ENCODE data around the gene IL16. TPM values are rescaled to one million over a fixed set of nuclear protein-coding genes. Genes with fewer than 3 reads are reported as not detected.

Gene IL16
- total and polyA plus RNA-seq, 2 donors (not counting 1 experiment from before 2014, with no cell fraction given): 181 to 287 TPM

DNA sequence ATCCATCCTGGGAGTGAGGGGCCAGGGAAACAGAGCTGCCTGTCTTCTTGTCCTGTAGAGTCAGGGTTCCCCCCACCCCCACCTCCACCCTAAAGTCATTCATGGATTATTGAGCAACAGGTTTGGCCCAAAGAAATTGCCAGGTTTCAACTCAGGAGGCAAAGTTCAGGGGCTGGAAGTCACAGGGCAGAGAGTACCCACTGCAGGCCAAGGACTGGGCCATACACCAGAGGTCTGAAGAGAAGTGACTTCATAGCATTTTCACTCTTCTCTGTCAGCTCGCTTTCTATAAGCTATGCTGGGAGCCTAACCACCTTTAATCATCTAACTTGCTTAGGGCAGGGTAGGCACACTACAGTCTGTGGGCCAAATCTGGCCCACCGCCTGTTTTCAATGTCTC is 77.2 kb downstream of the IL16 start:
- 86% methylated on average over 1 of the region's 2 CpGs for WGBS (ENCODE audit: insufficient coverage)
- H3K27ac ChIP-seq (ENCODE audit: low read length in 2 of 2): no peak overlapping the region
- TF ChIP-seq EZH2 (IDR thresholded peaks at IDR 0.05; ENCODE audit: borderline replicate concordance, insufficient read depth, low read depth, low read length, poor library complexity, severe bottlenecking) (no peak), CTCF (IDR thresholded peaks at IDR 0.05) (no peak)
- ATAC-seq (ENCODE audit: low read depth) (no peak), DNase-seq (no peak)
- intact Hi-C loops (cut with micrococcal nuclease): no loop called here
- peaks cover 20% of the 10 kb centered on the region for H3K4me1 Mint-ChIP-seq
- H3K36me3 ChIP-seq (replicated peaks in 1 of 2; ENCODE audit: control extremely low read depth in 1 of 2, control insufficient read depth in 1 of 2, extremely low read depth in 1 of 2, insufficient read depth in 2 of 2, low read length in 1 of 2): no peaks in the 10 kb centered on the region
- peaks cover 21% of the 10 kb centered on the region for H3K79me2 ChIP-seq (ENCODE audit: control insufficient read depth, insufficient read depth, low read length)
- H3K9ac ChIP-seq (ENCODE audit: low read length): no peak overlapping the region
- H3K9me3 ChIP-seq (ENCODE audit: control extremely low read depth in 1 of 3, control insufficient read depth in 2 of 3, insufficient read depth in 1 of 3, low read length in 2 of 3): peaks cover 0 to 15% (median 5%) of the 10 kb centered on the region in 3 donors
- H3K4me2 ChIP-seq (replicated peaks; ENCODE audit: low read depth, low read length, poor library complexity, severe bottlenecking): no peak overlapping the region
- H3K27me3 Mint-ChIP-seq: no peaks in the 10 kb centered on the region
- H3K4me1 ChIP-seq (ENCODE audit: control insufficient read depth in 2 of 2, insufficient read depth in 2 of 2, low read length in 2 of 2): peaks cover 12 to 13% of the 10 kb centered on the region in 2 donors
- no peaks in the 10 kb centered on the region for H3K27me3 ChIP-seq (replicated peaks in 1 of 4; ENCODE audit: control extremely low read depth in 1 of 4, control insufficient read depth in 3 of 4, insufficient read depth in 4 of 4, low read length in 3 of 4)
- CTCF ChIA-PET: interaction anchor here (0.8 to 7.7 kb wide), 17 partner anchors 8 to 262 kb away, joined by 3 to 306 read pairs (median 21); partner anchors contain the start of genes STARD5 and TMC3
- no peak overlapping the region for H2AFZ ChIP-seq (ENCODE audit: insufficient read depth, low read depth, low read length, poor library complexity, severe bottlenecking)
- no peak overlapping the region for H3K4me3 Mint-ChIP-seq
- POLR2A ChIA-PET: no interaction called here
- peaks cover 5% of the 10 kb centered on the region for H3K9me3 Mint-ChIP-seq (ENCODE audit: insufficient read depth)
- no peaks in the 10 kb centered on the region for H4K20me1 ChIP-seq (ENCODE audit: control insufficient read depth, insufficient read depth, low read length, poor library complexity, severe bottlenecking)
- H3K27ac Mint-ChIP-seq: no peak overlapping the region
- no peak overlapping the region for H3K4me3 ChIP-seq (ENCODE audit: control extremely low read depth in 1 of 5, extremely low read depth in 1 of 5, insufficient read depth in 1 of 5, low read depth in 2 of 5, low read length in 4 of 5)

DNA sequence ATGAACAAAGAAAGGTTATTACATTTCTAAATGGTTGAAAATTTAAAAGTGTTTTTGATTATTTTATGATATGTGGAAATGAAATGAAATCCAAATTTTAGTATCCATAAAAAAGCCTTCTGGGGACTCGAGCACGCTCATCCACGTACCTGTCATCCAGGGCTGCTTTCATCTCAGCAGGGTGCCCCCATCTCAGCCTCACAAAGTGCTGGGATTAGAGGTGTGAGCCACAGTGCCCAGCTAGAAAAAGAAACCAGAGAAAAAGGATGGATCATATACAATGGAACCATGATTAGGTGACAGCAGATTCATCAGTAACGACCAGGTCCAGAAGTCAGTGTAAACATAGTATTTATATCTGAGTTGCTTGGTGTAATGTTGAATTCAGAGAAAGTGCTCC is 77.6 kb downstream of the IL16 start:
- Histone ChIP-seq H3K79me2 (ENCODE audit: control insufficient read depth, insufficient read depth, low read length) (peaks cover 21% of the 10 kb centered on the region), H3K4me3 (ENCODE audit: control extremely low read depth in 1 of 5, extremely low read depth in 1 of 5, insufficient read depth in 1 of 5, low read depth in 2 of 5, low read length in 4 of 5) (no peak overlapping the region), H3K27me3 (replicated peaks in 1 of 4; ENCODE audit: control extremely low read depth in 1 of 4, control insufficient read depth in 3 of 4, insufficient read depth in 4 of 4, low read length in 3 of 4) (no peaks in the 10 kb centered on the region), H3K4me1 (ENCODE audit: control insufficient read depth in 2 of 2, insufficient read depth in 2 of 2, low read length in 2 of 2) (peaks cover 12 to 13% of the 10 kb centered on the region in 2 donors), H3K36me3 (replicated peaks in 1 of 2; ENCODE audit: control extremely low read depth in 1 of 2, control insufficient read depth in 1 of 2, extremely low read depth in 1 of 2, insufficient read depth in 2 of 2, low read length in 1 of 2) (no peaks in the 10 kb centered on the region), H3K27ac (ENCODE audit: low read length in 2 of 2) (no peak overlapping the region), H3K9ac (ENCODE audit: low read length) (no peak overlapping the region), H2AFZ (ENCODE audit: insufficient read depth, low read depth, low read length, poor library complexity, severe bottlenecking) (no peak overlapping the region), H3K4me2 (replicated peaks; ENCODE audit: low read depth, low read length, poor library complexity, severe bottlenecking) (no peak overlapping the region), H4K20me1 (ENCODE audit: control insufficient read depth, insufficient read depth, low read length, poor library complexity, severe bottlenecking) (no peaks in the 10 kb centered on the region), H3K9me3 (ENCODE audit: control extremely low read depth in 1 of 3, control insufficient read depth in 2 of 3, insufficient read depth in 1 of 3, low read length in 2 of 3) (peaks cover 0 to 15% (median 5%) of the 10 kb centered on the region in 3 donors)
- ChIA-PET CTCF (interaction anchor here (0.7 to 7.7 kb wide), 23 partner anchors 9 to 262 kb away, joined by 3 to 306 read pairs (median 12); partner anchors contain the start of genes STARD5 and TMC3), POLR2A (interaction anchor here (1.0 to 2.2 kb wide), 2 partner anchors 18 to 126 kb away, joined by 3 to 14 read pairs; no protein-coding TSS in a partner anchor)
- DNase-seq (no peak), ATAC-seq (ENCODE audit: low read depth) (no peak)
- peaks cover 20% of the 10 kb centered on the region for H3K4me1 Mint-ChIP-seq
- H3K9me3 Mint-ChIP-seq (ENCODE audit: insufficient read depth): peaks cover 5% of the 10 kb centered on the region
- WGBS (ENCODE audit: insufficient coverage): no CpG with 5 or more reads among the region's 4 CpGs
- H3K27me3 Mint-ChIP-seq: no peaks in the 10 kb centered on the region
- intact Hi-C loops (cut with micrococcal nuclease): no loop called here
- no peak overlapping the region for H3K4me3 Mint-ChIP-seq
- no peak for TF ChIP-seq CTCF (IDR thresholded peaks at IDR 0.05)
- TF ChIP-seq EZH2 (IDR thresholded peaks at IDR 0.05; ENCODE audit: borderline replicate concordance, insufficient read depth, low read depth, low read length, poor library complexity, severe bottlenecking): no peak
- no peak overlapping the region for H3K27ac Mint-ChIP-seq
